NCI-H2196 treated with DMSO at 0.1 percent for 48 hours (cell line): ENCODE measurements around the gene NPTN.
"Not testable (repeated sequence)": the region's sequence is repeated elsewhere in the genome, so short reads cannot be mapped to it uniquely, and the experiment has no call there.

Experiments
- DNase-seq: peaks from one replicate; lab custom pipeline; 2025; ENCODE audit not compliant: unreplicated experiment; lab: John Stamatoyannopoulos, UW

The NPTN gene

DNA sequence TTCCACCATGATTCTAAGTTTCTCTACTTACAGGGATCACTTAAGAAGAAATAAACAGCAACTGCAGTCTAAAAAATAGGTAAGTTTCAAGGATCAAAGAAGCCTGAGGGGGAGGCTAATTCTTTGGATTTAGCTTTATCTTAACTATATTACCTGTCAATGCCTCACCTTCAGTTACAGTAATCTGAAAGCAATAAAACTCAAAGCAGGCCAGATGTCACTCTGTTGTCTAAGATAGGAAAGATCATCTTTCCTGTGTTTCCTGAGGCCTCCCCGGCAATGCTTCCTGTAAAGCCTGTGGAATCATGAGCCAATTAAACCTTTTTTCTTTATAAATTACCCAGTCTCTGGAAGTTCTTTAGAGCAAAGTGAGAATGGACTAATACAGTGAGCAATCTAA lies 60.2 kb downstream of the NPTN start:
- no peak for DNase-seq

DNA sequence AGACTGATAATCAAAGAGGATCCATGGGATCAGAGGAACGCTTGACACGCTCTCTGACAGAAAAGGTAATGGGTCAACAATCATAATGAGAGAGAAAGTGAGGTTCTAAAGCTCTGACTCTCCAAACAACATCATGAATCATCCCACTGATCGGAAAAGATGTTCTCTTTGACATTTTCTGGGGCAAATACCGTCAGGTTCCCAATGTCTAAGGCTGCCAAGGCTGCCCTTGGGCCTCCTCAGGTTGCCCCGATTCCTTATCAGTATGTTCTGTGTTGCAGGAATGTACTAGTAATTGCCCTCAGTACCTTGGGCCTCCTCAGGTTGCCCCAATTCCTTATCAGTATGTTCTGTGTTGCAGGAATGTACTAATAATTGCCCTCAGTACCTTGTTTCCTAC lies 60.9 kb downstream of the NPTN start:
- no peak for DNase-seq

- DNase-seq: no peak
Measured at GRCh38 chr15:73571346-73571745, 61.8 kb downstream of the NPTN start.

GRCh38 chr15:73570355-73571032 lies 62.7 kb downstream of the NPTN start:
- no peak for DNase-seq

DNA sequence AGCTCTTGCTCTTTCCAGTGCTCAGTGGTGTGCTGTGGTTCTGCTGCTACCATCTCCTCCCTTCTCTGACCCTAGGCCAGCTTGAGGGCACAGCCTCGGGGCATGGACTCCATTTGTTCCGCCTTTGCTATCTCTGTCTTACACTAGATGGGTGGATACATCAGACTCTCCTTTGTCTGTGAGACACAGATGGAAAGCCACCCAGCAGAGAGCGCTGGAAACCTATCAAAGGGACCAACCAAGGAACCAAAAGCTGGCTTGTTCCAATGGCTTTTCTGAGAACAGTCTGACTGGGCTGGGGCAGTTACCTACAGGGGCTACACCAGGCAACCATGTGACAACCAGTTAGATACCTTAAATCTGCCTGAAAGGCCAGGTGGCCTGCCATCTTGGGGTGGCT lies 63.8 kb downstream of the NPTN start:
- no peak for DNase-seq

GRCh38 chr15:73568564-73569280 lies 64.5 kb downstream of the NPTN start:
- DNase-seq: no peak

DNA sequence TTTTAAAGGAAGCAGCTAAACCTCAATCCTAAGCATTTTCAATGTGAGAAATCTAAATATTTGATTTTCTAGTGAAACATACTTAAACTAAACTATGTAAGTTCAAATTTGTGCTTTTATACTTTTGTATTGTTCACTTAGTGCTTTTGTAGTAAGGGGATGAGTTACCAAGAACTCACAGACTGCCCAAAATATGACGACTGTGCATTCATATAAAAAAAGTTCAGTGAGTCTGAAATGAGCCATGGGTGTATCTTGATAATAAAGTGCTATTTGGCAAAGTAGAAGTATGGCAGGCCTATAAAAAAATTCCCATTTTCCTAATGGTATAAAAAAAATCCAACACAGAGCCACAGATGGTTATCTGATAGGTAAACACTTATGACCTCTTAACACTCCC lies 66.2 kb downstream of the NPTN start:
- no peak for DNase-seq

DNA sequence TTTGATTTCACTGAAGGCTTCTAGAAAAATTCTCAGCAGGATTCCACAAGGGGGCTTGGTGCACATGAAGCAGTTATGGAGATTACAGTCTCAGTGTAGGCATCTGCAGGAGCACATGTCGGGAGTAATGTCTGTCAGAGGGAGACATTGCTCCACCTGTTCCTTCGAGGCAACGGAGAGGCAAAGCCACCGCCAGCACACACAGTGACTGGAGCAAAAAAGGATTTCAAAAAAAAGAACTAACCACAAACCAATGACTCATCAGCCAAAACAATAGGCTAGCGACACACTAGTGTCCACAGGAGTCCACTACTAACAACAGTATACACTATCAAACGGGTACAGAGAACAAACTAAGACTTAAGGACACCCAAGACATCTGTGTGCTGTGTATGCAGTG lies 68.9 kb downstream of the NPTN start:
- DNase-seq: no peak

DNA sequence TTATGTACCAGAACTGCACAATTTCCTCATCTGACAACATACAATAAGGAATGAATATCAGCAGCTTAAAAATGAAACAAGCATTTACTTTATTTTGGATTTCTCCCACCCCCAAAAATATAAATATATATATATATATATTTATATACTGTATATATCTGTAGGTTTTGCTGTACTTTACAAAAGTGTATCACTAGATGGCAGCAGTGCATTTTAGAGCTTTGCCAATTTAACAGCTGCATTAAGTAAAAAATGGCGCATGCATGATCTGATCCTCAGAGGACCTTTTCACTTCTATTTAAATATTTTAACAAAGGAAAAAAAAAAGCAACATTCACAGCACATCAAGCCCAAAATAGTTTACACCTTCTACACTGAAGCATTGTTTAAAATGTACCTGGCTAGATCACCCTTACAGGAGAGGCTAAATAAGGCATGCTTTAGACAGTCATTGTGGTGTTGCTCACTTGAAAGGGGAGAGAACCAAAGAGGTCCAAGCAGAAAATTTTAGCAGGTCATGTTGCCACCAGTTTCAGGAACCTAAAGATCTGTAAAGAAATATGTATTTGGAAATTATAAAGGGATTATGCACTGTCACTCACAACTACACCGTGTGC lies 72.6 kb downstream of the NPTN start:
- peak; percentile 25 for DNase-seq

DNA sequence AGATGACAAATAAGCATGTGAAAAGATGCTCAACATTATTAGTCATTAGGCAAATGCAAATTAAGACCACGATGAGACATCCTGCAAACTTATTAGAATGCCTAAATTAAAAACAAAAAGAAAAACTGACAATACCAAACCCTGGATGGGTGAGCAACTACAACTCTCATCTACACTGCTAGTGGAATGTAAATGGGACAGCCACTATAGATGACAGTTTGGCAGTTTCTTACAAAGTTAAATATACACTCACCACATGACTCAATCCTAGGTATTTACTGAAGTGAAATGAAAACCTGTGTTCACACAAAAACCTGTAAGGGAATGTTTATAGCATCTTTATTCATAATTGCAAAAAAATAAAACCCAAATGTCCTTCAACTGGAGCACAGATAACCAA lies 74.7 kb downstream of the NPTN start:
- DNase-seq: no peak

DNA sequence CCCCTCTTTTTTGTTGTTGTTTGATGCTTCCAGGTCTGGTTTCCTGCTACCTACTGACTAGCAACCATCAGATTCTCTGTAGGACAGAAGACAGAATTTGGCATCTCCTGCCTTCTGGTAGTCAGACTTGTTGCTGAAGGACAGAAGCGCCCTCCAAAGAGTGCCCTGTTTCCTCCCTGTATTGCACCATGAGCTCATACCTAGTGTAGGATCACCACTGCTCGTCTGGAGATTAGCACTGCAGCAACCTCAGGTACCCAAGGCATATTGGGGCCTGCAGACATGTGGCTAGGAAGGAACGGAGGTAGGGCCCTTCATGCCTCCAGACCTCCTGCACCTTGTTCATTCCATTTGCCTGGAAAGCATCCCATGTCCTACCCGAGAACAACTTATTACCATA lies 78.1 kb downstream of the NPTN start:
- DNase-seq: no peak

DNA sequence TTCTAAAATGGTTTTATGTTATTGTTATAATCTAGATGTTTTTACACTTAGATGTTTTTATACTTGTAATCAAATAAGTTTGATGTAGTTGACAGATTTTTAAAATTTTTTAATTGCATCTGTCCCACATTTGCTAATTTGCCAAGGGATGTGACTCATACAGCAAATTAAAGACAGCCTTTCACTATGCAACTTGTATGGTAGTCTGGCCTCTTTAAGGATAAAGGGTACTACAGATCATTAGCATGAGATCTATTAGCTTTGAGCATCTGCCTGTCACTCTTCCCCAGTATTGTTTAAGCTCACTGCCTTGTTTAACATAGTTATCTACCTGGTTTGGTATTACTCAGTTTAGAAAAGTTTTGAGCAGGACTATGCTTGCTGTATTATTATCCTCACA lies 83.0 kb downstream of the NPTN start:
- no peak for DNase-seq

- DNase-seq: not testable (repeated sequence)
Measured at GRCh38 chr15:73548925-73549324, 84.3 kb downstream of the NPTN start.

DNA sequence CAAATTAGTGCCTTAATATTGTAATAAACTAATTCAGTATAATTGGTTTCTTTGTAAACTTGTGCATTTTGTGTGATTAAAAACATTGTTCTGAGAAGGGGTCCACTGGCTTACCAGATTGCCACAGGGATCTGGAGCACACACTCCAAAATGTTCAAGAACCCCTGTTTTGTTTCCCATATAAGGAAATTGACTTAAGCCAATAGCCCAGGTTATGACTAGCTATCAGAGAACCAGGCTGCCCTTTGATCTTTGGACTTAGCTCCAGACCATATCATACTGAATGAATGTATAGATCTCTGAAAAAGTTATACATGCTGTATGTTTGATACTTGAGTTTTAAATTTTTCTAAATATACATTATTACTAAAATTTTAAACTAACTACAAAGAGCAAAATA lies 91.7 kb downstream of the NPTN start:
- DNase-seq: no peak

DNA sequence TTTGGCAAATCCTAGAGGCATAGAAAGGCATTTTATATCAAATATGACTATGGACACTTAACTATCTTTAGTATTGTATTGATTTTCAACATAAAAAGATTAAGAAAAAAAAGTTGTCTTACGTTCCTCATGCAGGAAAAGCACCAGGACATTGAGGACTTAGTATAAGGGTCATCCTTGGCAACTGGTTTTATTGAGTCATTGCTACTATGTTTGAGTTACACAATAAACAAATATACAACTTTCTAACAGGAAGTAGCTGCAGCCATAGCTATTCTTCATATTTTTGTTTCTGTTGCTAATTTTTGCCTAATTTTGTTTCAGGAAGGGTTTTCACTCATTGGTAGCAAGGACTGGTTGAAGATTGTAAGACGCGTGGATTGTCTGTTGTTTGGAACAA lies 93.0 kb downstream of the NPTN start:
- DNase-seq: no peak

GRCh38 chr15:73539212-73540128 lies 93.7 kb downstream of the NPTN start:
- no peak for DNase-seq

GRCh38 chr15:73538563-73539211 lies 94.5 kb downstream of the NPTN start:
- DNase-seq: no peak

- DNase-seq: no peak
Measured at GRCh38 chr15:73538123-73538522, 95.1 kb downstream of the NPTN start.

- DNase-seq: no peak
Measured at GRCh38 chr15:73530649-73531048, 102.5 kb downstream of the NPTN start.

- no peak for DNase-seq
Measured at GRCh38 chr15:73527598-73527997, 105.6 kb downstream of the NPTN start.

- no peak for DNase-seq
Measured at GRCh38 chr15:73524919-73525318, 108.3 kb downstream of the NPTN start.
